22Rv1 (cell line): ENCODE results near the gene GATA5.

Experiments
- ZFX ChIP-seq: fragments of 450-650 bp; IDR thresholded peaks from 2 replicates; pipeline ENCODE4 v1.6.1; 2017; ENCODE audit warnings: antibody characterized with exemption, borderline replicate concordance
- TF ChIP-seq, protein P1 (sequence below): fragments of 450-650 bp; IDR thresholded peaks from 2 replicates; pipeline ENCODE4 v1.5.1; 2017; ENCODE audit warnings: mild to moderate bottlenecking

DNA sequence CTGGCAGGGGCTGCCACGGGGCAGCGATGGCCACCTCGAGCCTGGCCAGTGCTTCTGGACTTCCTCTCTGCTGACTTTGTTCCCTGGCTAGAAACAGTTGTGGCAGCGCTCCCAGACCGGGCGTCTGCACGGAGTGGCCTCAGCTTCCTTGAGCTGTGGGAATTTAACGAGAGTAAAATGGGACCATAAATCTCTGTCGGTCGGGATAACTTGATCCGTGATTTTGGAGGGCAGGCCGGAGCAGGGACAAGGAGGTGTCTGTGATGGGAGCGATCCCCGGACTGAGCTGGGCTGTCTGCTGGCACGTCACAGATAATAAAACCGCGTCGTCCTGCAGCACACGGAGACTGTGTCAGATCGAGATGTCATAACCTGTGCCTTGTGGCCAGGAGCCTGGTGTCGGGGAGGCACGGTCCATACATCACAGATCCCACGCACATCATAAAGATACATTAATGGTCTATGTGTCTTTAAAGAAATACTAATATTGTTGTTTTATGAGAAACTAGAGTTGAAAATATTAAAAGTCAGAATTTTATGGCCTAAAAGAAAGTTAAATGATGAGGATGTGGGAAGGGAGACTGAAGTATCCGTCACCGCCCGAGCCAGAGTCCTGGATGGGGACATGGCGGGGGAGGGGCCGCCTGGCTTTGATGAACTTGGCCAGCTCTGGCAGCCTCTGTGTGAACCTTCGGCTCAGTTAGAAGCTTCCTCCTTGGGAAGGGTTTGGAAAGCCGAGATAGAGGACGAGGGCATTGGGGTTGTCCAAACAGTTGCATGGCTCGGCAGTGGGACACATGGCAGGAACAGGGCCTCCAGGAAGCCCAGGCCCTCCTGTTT is 41.9 kb downstream of the GATA5 start:
- TF ChIP-seq, protein P1, sequence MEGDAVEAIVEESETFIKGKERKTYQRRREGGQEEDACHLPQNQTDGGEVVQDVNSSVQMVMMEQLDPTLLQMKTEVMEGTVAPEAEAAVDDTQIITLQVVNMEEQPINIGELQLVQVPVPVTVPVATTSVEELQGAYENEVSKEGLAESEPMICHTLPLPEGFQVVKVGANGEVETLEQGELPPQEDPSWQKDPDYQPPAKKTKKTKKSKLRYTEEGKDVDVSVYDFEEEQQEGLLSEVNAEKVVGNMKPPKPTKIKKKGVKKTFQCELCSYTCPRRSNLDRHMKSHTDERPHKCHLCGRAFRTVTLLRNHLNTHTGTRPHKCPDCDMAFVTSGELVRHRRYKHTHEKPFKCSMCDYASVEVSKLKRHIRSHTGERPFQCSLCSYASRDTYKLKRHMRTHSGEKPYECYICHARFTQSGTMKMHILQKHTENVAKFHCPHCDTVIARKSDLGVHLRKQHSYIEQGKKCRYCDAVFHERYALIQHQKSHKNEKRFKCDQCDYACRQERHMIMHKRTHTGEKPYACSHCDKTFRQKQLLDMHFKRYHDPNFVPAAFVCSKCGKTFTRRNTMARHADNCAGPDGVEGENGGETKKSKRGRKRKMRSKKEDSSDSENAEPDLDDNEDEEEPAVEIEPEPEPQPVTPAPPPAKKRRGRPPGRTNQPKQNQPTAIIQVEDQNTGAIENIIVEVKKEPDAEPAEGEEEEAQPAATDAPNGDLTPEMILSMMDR = no peak
- TF ChIP-seq ZFX = no peak
